Measurements from ENCODE around the gene SARDH.

GRCh38 chr9:133701321-133701980 is 36.7 kb downstream of the SARDH start:
- no peak for TF ChIP-seq POLR2A (IDR thresholded peaks at IDR 0.05)
- no peak for TF ChIP-seq CTCF (IDR thresholded peaks at IDR 0.05)
